Measurements from ENCODE around the gene AKNA.

DNA sequence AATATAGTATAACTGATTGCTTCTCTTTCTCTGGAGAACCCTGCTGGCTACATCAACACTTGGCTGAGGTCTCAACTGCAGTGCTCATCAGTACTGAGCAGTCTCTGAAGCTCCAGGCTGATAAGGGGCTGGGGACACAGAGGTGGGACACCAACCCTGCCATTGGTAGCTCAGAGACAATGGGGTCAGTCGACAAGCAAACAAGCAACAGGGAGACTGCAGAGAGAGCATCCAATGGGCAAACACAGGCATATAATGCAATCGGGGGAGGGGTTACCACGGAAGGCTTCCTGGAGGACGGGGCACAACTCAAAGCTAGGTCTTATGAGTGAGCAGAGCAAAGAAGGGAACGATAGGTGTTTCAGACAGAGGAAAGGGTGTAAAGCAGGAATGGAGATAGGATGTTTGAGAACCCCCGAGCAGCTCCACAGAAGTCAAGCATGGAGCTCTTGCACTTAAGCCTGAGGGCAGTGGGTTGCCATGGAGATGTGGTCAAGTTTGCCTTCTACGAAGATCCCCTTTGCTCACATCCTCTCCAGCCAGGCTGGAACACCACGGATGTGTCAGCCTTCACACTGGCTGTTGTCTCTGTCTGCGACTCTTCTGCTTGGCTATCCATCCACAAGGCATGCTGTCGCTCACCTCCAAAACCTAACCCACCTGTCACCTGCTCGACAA, 21.5 kb upstream of the AKNA start:
- TF ChIP-seq CTCF (IDR thresholded peaks at IDR 0.05) (no peak), POLR2A (IDR thresholded peaks at IDR 0.05) (no peak)
